ENCODE data around the gene NDUFA8.
"Not testable (repeated sequence)": the region's sequence is repeated elsewhere in the genome, so short reads cannot be mapped to it uniquely, and the experiment has no call there.

The NDUFA8 gene

GRCh38 chr9:122120316-122121071, 39.1 kb downstream of the NDUFA8 start:
- no peak for DNase-seq

GRCh38 chr9:122119721-122120120, 39.9 kb downstream of the NDUFA8 start:
- DNase-seq = no peak

- DNase-seq = no peak
These were observed 40.4 kb downstream of the NDUFA8 start for GRCh38 chr9:122119166-122119521.

- no peak for DNase-seq
These were observed 41.0 kb downstream of the NDUFA8 start for GRCh38 chr9:122118343-122119165.

- not testable (repeated sequence) for DNase-seq
These were observed 42.3 kb downstream of the NDUFA8 start for GRCh38 chr9:122117241-122117640.

GRCh38 chr9:122116448-122117173, 43.0 kb downstream of the NDUFA8 start:
- no peak for DNase-seq

GRCh38 chr9:122116040-122116439, 43.5 kb downstream of the NDUFA8 start:
- no peak for DNase-seq

- DNase-seq = no peak
These were observed 44.2 kb downstream of the NDUFA8 start for GRCh38 chr9:122115176-122116035.

- no peak for DNase-seq
These were observed 46.0 kb downstream of the NDUFA8 start for GRCh38 chr9:122113574-122113973.

- DNase-seq = no peak
These were observed 47.3 kb downstream of the NDUFA8 start for GRCh38 chr9:122112238-122112637.

- no peak for DNase-seq
These were observed 48.0 kb downstream of the NDUFA8 start for GRCh38 chr9:122111413-122112085.

- DNase-seq = no peak
These were observed 49.3 kb downstream of the NDUFA8 start for GRCh38 chr9:122110100-122110833.

- no peak for DNase-seq
These were observed 50.4 kb downstream of the NDUFA8 start for GRCh38 chr9:122109035-122109813.

- DNase-seq = no peak
These were observed 52.2 kb downstream of the NDUFA8 start for GRCh38 chr9:122107291-122107805.

GRCh38 chr9:122106576-122106975, 53.0 kb downstream of the NDUFA8 start:
- no peak for DNase-seq

GRCh38 chr9:122103985-122104384, 55.6 kb downstream of the NDUFA8 start:
- no peak for DNase-seq

- DNase-seq = no peak
These were observed 57.4 kb downstream of the NDUFA8 start for GRCh38 chr9:122102156-122102555.

- DNase-seq = no peak
These were observed 58.8 kb downstream of the NDUFA8 start for GRCh38 chr9:122100756-122101155.

- DNase-seq = peak; percentile 34
These were observed 60.2 kb downstream of the NDUFA8 start for GRCh38 chr9:122099271-122099869.
